K562 (cell line): ENCODE data around the gene SLTM. TPM values are rescaled to one million over a fixed set of nuclear protein-coding genes. Genes with fewer than 3 reads are reported as not detected.

Experiments used
- ARHGAP35 ChIP-seq: fragments of 450-650 bp; IDR thresholded peaks from 2 replicates; pipeline ENCODE4 v1.6.1; 2018; ENCODE audit not compliant: partially characterized antibody
- KLF10 ChIP-seq: fragments of 250-450 bp; sonication (Bioruptor Pico); IDR thresholded peaks from 2 replicates; pipeline ENCODE4 v1.6.1; 2021; ENCODE audit warnings: matching md5 sums
- NFE2 ChIP-seq: IDR thresholded peaks from 2 replicates; pipeline ENCODE4 v1.6.1; 2014; ENCODE audit warnings: antibody characterized with exemption, low read depth
- NONO ChIP-seq, 2 experiments: fragments of 200-400 bp in 1 of 2; fragments of 450-650 bp in 1 of 2; formaldehyde crosslinking in 1 of 2; IDR thresholded peaks; 2 replicates each; pipeline ENCODE4 v1.6.1; 2017; ENCODE audit warnings: low read depth in 2 of 2, mild to moderate bottlenecking in 2 of 2, moderate library complexity in 2 of 2, low read length in 1 of 2
- PTRF ChIP-seq: fragments of 450-650 bp; IDR thresholded peaks from 2 replicates; pipeline ENCODE4 v1.6.1; 2016; ENCODE audit warnings: mild to moderate bottlenecking, missing genetic modification characterization, missing compliant biosample characterization
- RFX7 ChIP-seq: fragments of 250-450 bp; sonication (Bioruptor Pico); IDR thresholded peaks from 2 replicates; pipeline ENCODE4 v1.5.1; 2021; ENCODE audit warnings: mild to moderate bottlenecking
- TGIF2 ChIP-seq: sonication (generic); formaldehyde crosslinking; IDR thresholded peaks from 2 replicates; pipeline ENCODE4 v1.8.1; 2022; ENCODE audit warnings: mild to moderate bottlenecking, missing genetic modification reagents, moderate library complexity
- U2AF2 ChIP-seq: fragments of 200-400 bp; formaldehyde crosslinking; optimal IDR thresholded peaks from 2 replicates; pipeline ENCODE3; 2017; ENCODE audit warnings: low read depth, mild to moderate bottlenecking, low read length
- ZC3H4 ChIP-seq: sonication (generic); formaldehyde crosslinking; IDR thresholded peaks from 2 replicates; pipeline ENCODE4 v1.9.0; 2021; ENCODE audit warnings: missing genetic modification reagents, borderline replicate concordance
- ZNF146 ChIP-seq: IDR thresholded peaks from one replicate; pipeline ENCODE4 v1.6.1; 2018; ENCODE audit warnings: missing compliant biosample characterization; ENCODE audit not compliant: unreplicated experiment
- ZNF165 ChIP-seq: fragments of 250-450 bp; sonication (Bioruptor Pico); IDR thresholded peaks from 2 replicates; pipeline ENCODE4 v1.4.0; 2020; ENCODE audit warnings: borderline replicate concordance
- ZNF184 ChIP-seq: sonication (generic); formaldehyde crosslinking; IDR thresholded peaks from 2 replicates; pipeline ENCODE4 v1.5.0; 2020; ENCODE audit warnings: missing genetic modification reagents
- ZNF316 ChIP-seq: fragments of 450-650 bp; IDR thresholded peaks from 2 replicates; pipeline ENCODE4 v1.6.1; 2016
- ZNF584 ChIP-seq: fragments of 200-800 bp; sonication (Bioruptor generic); IDR thresholded peaks from 2 replicates; pipeline ENCODE4 v1.6.1; 2016; ENCODE audit warnings: low read depth, mild to moderate bottlenecking, missing genetic modification characterization, missing compliant biosample characterization
- polyA plus RNA-seq, 8 experiments: library from polyadenylated mRNA; depleted of rRNA in 4 of 8; stranded (reverse) in 5 of 8; unstranded in 3 of 8; fragments of >200 nt; fragmentation: Nextera tagmentation in 2 of 8; fragmentation: Illumina TruSeq in 1 of 8; extraction: Ambion mirVana in 2 of 8; extraction: Trizol in 1 of 8; gene quantifications; 2 replicates each; pipeline versions ENCODE4 v1.2.1 to v1.2.3, GENCODE V29; 2011 to 2014; ENCODE audit warnings: inconsistent platforms in 1 of 8, missing spikeins in 1 of 8
- total RNA-seq, 7 experiments: library from RNA; depleted of rRNA in 6 of 7; stranded (reverse); fragments of >200 nt in 6 of 7; fragmentation: Illumina TruSeq in 2 of 7; extraction: Trizol in 2 of 7; gene quantifications; 2 replicates each; pipeline versions ENCODE4 v1.2.1 to v1.2.3, GENCODE V29; 2011 to 2021; ENCODE audit warnings: low replicate concordance in 1 of 7
- TF ChIP-seq, protein P1 (sequence below): sonication (generic); formaldehyde crosslinking; IDR thresholded peaks from 2 replicates; pipeline ENCODE4 v1.8.1; 2023; ENCODE audit warnings: mild to moderate bottlenecking, missing genetic modification reagents, moderate library complexity
- TF ChIP-seq, protein P2 (sequence below): fragments of 450-650 bp; IDR thresholded peaks from 2 replicates; pipeline ENCODE4 v1.6.1; 2016; ENCODE audit warnings: mild to moderate bottlenecking
- TF ChIP-seq, protein P3 (sequence below), 3 experiments: fragments of 200-800 bp in 1 of 3; sonication (Bioruptor generic) in 1 of 3; sonication (generic) in 1 of 3; formaldehyde crosslinking in 1 of 3; IDR thresholded peaks; 2 replicates each; pipeline versions ENCODE4 v1.6.1 to v1.8.0; 2016 to 2022; ENCODE audit warnings: mild to moderate bottlenecking in 2 of 3, missing compliant biosample characterization in 2 of 3, missing genetic modification characterization in 2 of 3, missing genetic modification reagents in 1 of 3
- TF ChIP-seq, protein P4 (sequence below): fragments of 450-650 bp; formaldehyde crosslinking; IDR thresholded peaks from 2 replicates; pipeline ENCODE4 v1.4.0; 2020; ENCODE audit warnings: mild to moderate bottlenecking, moderate library complexity
- TF ChIP-seq, protein P5 (sequence below): fragments of 250-450 bp; sonication (Bioruptor Pico); IDR thresholded peaks from 2 replicates; pipeline ENCODE4 v1.4.0; 2020; ENCODE audit warnings: borderline replicate concordance

The SLTM gene
- total and polyA plus RNA-seq, 9 of the 15 experiments (the other 6 are each of a cell fraction or from before 2014, with no cell fraction given): 39.5 to 163 (median 102) TPM

DNA sequence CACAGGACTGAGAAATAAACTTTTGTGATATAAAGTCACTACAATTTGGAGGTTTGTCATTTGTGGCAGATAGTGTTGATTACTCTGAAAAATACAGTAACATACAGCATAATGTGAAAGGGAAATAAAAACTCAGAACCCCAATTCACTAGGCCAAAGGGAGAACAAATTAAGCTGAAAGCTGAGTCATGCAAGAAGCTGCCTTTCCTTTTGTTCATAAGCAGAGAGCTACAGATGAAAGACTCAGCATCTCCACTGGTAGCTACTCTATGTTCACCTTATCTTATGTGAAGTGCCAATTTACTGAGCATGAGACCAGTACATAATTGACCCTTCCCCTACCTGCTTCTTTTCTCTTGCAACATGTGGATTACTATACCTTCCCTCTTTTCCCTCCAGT is 19.3 kb upstream of the SLTM start (continued):
- TF ChIP-seq ARHGAP35 (no peak), ZNF184 (no peak), ZNF146 (CRISPR knock-in tag) (no peak), NONO (IDR thresholded peaks at IDR 0.05; ENCODE audit: low read depth in 2 of 2, low read length in 1 of 2) (no peak), RFX7 (CRISPR knock-in tag) (no peak), PTRF (tag) (no peak), ZNF584 (CRISPR knock-in tag) (no peak), ZNF165 (CRISPR knock-in tag) (no peak), ZNF316 (peak; percentile 81), KLF10 (CRISPR knock-in tag) (no peak), NFE2 (peak; percentile 84), ZC3H4 (CRISPR knock-in tag) (no peak), TGIF2 (no peak), U2AF2 (no peak)
- TF ChIP-seq, protein P1, sequence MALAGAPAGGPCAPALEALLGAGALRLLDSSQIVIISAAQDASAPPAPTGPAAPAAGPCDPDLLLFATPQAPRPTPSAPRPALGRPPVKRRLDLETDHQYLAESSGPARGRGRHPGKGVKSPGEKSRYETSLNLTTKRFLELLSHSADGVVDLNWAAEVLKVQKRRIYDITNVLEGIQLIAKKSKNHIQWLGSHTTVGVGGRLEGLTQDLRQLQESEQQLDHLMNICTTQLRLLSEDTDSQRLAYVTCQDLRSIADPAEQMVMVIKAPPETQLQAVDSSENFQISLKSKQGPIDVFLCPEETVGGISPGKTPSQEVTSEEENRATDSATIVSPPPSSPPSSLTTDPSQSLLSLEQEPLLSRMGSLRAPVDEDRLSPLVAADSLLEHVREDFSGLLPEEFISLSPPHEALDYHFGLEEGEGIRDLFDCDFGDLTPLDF (CRISPR knock-in tag): no peak
- TF ChIP-seq, protein P2, sequence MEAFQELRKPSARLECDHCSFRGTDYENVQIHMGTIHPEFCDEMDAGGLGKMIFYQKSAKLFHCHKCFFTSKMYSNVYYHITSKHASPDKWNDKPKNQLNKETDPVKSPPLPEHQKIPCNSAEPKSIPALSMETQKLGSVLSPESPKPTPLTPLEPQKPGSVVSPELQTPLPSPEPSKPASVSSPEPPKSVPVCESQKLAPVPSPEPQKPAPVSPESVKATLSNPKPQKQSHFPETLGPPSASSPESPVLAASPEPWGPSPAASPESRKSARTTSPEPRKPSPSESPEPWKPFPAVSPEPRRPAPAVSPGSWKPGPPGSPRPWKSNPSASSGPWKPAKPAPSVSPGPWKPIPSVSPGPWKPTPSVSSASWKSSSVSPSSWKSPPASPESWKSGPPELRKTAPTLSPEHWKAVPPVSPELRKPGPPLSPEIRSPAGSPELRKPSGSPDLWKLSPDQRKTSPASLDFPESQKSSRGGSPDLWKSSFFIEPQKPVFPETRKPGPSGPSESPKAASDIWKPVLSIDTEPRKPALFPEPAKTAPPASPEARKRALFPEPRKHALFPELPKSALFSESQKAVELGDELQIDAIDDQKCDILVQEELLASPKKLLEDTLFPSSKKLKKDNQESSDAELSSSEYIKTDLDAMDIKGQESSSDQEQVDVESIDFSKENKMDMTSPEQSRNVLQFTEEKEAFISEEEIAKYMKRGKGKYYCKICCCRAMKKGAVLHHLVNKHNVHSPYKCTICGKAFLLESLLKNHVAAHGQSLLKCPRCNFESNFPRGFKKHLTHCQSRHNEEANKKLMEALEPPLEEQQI: no peak
- TF ChIP-seq, protein P3, sequence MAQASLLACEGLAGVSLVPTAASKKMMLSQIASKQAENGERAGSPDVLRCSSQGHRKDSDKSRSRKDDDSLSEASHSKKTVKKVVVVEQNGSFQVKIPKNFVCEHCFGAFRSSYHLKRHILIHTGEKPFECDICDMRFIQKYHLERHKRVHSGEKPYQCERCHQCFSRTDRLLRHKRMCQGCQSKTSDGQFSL (CRISPR knock-in tag; IDR thresholded peaks at IDR 0.05): no peak
- TF ChIP-seq, protein P3 (tag; IDR thresholded peaks at IDR 0.05): no peak
- TF ChIP-seq, protein P4, sequence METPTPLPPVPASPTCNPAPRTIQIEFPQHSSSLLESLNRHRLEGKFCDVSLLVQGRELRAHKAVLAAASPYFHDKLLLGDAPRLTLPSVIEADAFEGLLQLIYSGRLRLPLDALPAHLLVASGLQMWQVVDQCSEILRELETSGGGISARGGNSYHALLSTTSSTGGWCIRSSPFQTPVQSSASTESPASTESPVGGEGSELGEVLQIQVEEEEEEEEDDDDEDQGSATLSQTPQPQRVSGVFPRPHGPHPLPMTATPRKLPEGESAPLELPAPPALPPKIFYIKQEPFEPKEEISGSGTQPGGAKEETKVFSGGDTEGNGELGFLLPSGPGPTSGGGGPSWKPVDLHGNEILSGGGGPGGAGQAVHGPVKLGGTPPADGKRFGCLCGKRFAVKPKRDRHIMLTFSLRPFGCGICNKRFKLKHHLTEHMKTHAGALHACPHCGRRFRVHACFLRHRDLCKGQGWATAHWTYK (CRISPR knock-in tag): no peak
- TF ChIP-seq, protein P5, sequence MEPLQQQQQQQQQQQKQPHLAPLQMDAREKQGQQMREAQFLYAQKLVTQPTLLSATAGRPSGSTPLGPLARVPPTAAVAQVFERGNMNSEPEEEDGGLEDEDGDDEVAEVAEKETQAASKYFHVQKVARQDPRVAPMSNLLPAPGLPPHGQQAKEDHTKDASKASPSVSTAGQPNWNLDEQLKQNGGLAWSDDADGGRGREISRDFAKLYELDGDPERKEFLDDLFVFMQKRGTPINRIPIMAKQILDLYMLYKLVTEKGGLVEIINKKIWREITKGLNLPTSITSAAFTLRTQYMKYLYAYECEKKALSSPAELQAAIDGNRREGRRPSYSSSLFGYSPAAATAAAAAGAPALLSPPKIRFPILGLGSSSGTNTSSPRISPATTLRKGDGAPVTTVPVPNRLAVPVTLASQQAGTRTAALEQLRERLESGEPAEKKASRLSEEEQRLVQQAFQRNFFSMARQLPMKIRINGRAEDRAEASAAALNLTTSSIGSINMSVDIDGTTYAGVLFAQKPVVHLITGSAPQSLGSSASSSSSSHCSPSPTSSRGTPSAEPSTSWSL: no peak
